Measurements from ENCODE around the gene ST3GAL3.
A peak's percentile ranks its signal among the peaks of the same experiment; 100 is the strongest.

ST3GAL3 gene

GRCh38 chr1:43946236-43947060, 239.1 kb downstream of the ST3GAL3 start, which contains the start of gene IPO13:
TSS of gene IPO13 (plus strand) at chr1:43946950. CDS start at chr1:43947601, 651 bp downstream.
- peak; percentile 95 for DNase-seq

GRCh38 chr1:43947061-43947873, 239.9 kb downstream of the ST3GAL3 start:
- DNase-seq = no peak

GRCh38 chr1:43947874-43948437, 240.6 kb downstream of the ST3GAL3 start:
- no peak for DNase-seq

GRCh38 chr1:43949678-43950077, 242.3 kb downstream of the ST3GAL3 start:
- no peak for DNase-seq

GRCh38 chr1:43951021-43951985, 244.0 kb downstream of the ST3GAL3 start:
- DNase-seq = no peak

GRCh38 chr1:43952731-43953346, 245.5 kb downstream of the ST3GAL3 start:
- DNase-seq = no peak

- DNase-seq = no peak
These were observed 246.0 kb downstream of the ST3GAL3 start for GRCh38 chr1:43953361-43953760.

- DNase-seq = no peak
These were observed 246.7 kb downstream of the ST3GAL3 start for GRCh38 chr1:43954036-43954435.

- no peak for DNase-seq
These were observed 248.9 kb downstream of the ST3GAL3 start for GRCh38 chr1:43956234-43956633.

- DNase-seq = no peak
These were observed 250.2 kb downstream of the ST3GAL3 start for GRCh38 chr1:43957407-43958040.

- no peak for DNase-seq
These were observed 251.3 kb downstream of the ST3GAL3 start for GRCh38 chr1:43958351-43959255.

- DNase-seq = no peak
These were observed 253.5 kb downstream of the ST3GAL3 start for GRCh38 chr1:43960798-43961197.

GRCh38 chr1:43961692-43962091, 254.4 kb downstream of the ST3GAL3 start:
- DNase-seq = no peak

GRCh38 chr1:43962324-43962723, 255.0 kb downstream of the ST3GAL3 start:
- DNase-seq = no peak

GRCh38 chr1:43963006-43963405, 255.7 kb downstream of the ST3GAL3 start:
- DNase-seq = no peak

- no peak for DNase-seq
These were observed 256.6 kb downstream of the ST3GAL3 start for GRCh38 chr1:43963890-43964289.

GRCh38 chr1:43965316-43965715, 258.0 kb downstream of the ST3GAL3 start:
- no peak for DNase-seq

- no peak for DNase-seq
These were observed 261.1 kb downstream of the ST3GAL3 start for GRCh38 chr1:43968348-43968948.

- no peak for DNase-seq
These were observed 262.0 kb downstream of the ST3GAL3 start for GRCh38 chr1:43969416-43969745.
